Heart left ventricle (tissue), 13 donors: ENCODE measurements around the gene GNB5.

Experiments
- CTCF ChIP-seq, 12 donors: fragments of 200-600 bp; sonication (generic) in 4 of 12; IDR thresholded peaks; one replicate each; pipeline versions ENCODE4 v1.5.0 to v1.8.0; 2018 to 2022; ENCODE audit warnings: antibody characterized with exemption in 12 of 12, mild to moderate bottlenecking in 5 of 12
- POLR2A ChIP-seq, 2 donors: fragments of 450-650 bp; IDR thresholded peaks; one replicate each; pipeline ENCODE4 v1.6.1; 2017; ENCODE audit warnings: antibody characterized with exemption in 2 of 2, mild to moderate bottlenecking in 2 of 2, moderate library complexity in 2 of 2
- donor health status: ischemic (EF 13 %, LVEDD 7.1; RV severe dilation, severe dysfunction).
- donor health status: DM: no; HTN: yes; CAD: no.
- donor health status: DM: no; HTN: no; CAD: no.
- donor health status: ischemic (EF 25% LVEDD 6.9; RV normal size, moderate dysfunction).
- donor health status: ischemic (EF 25% LVEDD 5.7; RV mildly dilated, moderate dysfunction).
- donor health status: ischemic (EF 35%, LVEDD 5.7; RV mildly dilated, moderate dysfunction).
- donor health status: nonischemic (EF 11% LVEDD 7.7; RV severe dilation, severe dysfunction).
- donor health status: DM: yes; HTN: yes; CAD: no.
- donor health status: PGD.
- donor health status: ischemic (EF 29% LVEDD 5.4; RV normal size, mild dysfunction).
- donor health status: nonischemic (EF 23%, LVEDD 6.1; RV moderate dilation, normal function).

- TF ChIP-seq CTCF (IDR thresholded peaks at IDR 0.05), result no peak
- TF ChIP-seq POLR2A (IDR thresholded peaks at IDR 0.05), result no peak
Measured at GRCh38 chr15:52214553-52214952, 23.4 kb upstream of the GNB5 start.
